Karpas-422 (cell line): ENCODE measurements around the gene TCEAL5. TPM values are rescaled to one million over a fixed set of nuclear protein-coding genes. Genes with fewer than 3 reads are reported as not detected.
"Not testable (repeated sequence)": the region's sequence is repeated elsewhere in the genome, so short reads cannot be mapped to it uniquely, and the experiment has no call there.

Experiments
- DNase-seq: peaks from one replicate; pipeline ENCODE4 v3.0.0-alpha.2; 2015
- H2AFZ ChIP-seq: fragments of 200-600 bp; sonication (generic); 2 replicates; pipeline ENCODE4 v1.6.1; 2014; ENCODE audit warnings: antibody characterized with exemption, low read length, mixed read lengths
- H3K27ac ChIP-seq: fragments of 200-600 bp; sonication (generic); 2 replicates; pipeline ENCODE4 v1.5.1; 2014; ENCODE audit warnings: mild to moderate bottlenecking, low read length, moderate library complexity
- H3K27me3 ChIP-seq: fragments of 200-600 bp; sonication (generic); 2 replicates; pipeline ENCODE4 v1.6.1; 2014; ENCODE audit warnings: low read length, mixed read lengths
- H3K36me3 ChIP-seq: fragments of 200-600 bp; sonication (generic); 2 replicates; pipeline ENCODE4 v1.6.1; 2014; ENCODE audit warnings: low read length, mixed read lengths; ENCODE audit not compliant: insufficient read depth
- H3K4me1 ChIP-seq: fragments of 200-600 bp; sonication (generic); 2 replicates; pipeline ENCODE4 v1.6.1; 2014; ENCODE audit warnings: mild to moderate bottlenecking, low read length, mixed read lengths
- H3K4me2 ChIP-seq: fragments of 200-600 bp; sonication (generic); 2 replicates; pipeline ENCODE4 v1.6.1; 2014; ENCODE audit warnings: low read length, low read depth, mild to moderate bottlenecking; ENCODE audit not compliant: poor library complexity, severe bottlenecking
- H3K4me3 ChIP-seq: fragments of 200-600 bp; sonication (generic); 2 replicates; pipeline ENCODE4 v1.5.1; 2014; ENCODE audit warnings: mild to moderate bottlenecking, antibody characterized with exemption, low read length, mixed read lengths
- H3K79me2 ChIP-seq: fragments of 200-600 bp; sonication (generic); 2 replicates; pipeline ENCODE4 v1.6.1; 2014; ENCODE audit warnings: mild to moderate bottlenecking, low read length, mixed read lengths
- H3K9ac ChIP-seq: fragments of 200-600 bp; sonication (generic); 2 replicates; pipeline ENCODE4 v1.6.0; 2014; ENCODE audit warnings: low read length
- H3K9me2 ChIP-seq: fragments of 200-600 bp; sonication (generic), shearing (Covaris generic); replicated peaks from 2 replicates; pipeline ENCODE4 v1.6.0; 2014; ENCODE audit warnings: mild to moderate bottlenecking, low read length, moderate library complexity; ENCODE audit not compliant: insufficient read depth
- H3K9me3 ChIP-seq: fragments of 300-700, 200-600 bp; sonication (generic); 2 replicates; pipeline ENCODE4 v1.6.1; 2014; ENCODE audit warnings: low read length, mixed read lengths
- H4K20me1 ChIP-seq: fragments of 200-600 bp; sonication (generic); 2 replicates; pipeline ENCODE4 v1.6.1; 2014; ENCODE audit warnings: mild to moderate bottlenecking, antibody characterized with exemption, low read length, low read depth; ENCODE audit not compliant: insufficient read depth
- total RNA-seq: library from RNA; depleted of rRNA; stranded (reverse); fragments of >200 nt; shearing (Covaris generic); gene quantifications from 2 replicates; pipeline ENCODE4 v1.2.3, GENCODE V29; 2014; ENCODE audit warnings: low replicate concordance; rRNA removed

Gene TCEAL5, protein sequence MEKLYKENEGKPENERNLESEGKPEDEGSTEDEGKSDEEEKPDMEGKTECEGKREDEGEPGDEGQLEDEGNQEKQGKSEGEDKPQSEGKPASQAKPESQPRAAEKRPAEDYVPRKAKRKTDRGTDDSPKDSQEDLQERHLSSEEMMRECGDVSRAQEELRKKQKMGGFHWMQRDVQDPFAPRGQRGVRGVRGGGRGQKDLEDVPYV
- not detected in 2 replicates for total RNA-seq

DNA sequence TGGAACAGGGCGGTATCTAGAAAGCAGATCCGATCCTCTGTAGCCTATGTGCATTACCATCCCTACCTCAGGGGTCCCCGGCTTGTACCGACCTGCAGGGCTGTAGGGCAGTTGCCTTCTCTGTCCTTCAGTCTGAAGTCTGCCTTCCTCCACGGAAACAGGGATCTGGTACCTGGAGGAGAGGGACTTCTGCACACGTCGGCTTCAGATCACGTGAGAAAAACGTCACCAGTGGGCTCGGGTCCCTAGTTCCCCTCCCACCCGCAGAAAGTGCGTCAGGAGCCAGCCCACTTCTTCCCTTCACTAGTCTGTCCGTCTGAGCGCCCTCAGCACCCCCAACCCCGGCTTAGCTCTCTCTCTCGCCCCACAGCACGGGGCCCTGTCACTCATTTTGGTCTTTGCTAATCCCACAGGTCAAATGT is at the start of gene TCEAL5:
TCEAL5 (minus strand) TSS at position 170 of the 422 bp plus-strand sequence. CDS start 2,187 bp downstream, outside the sequence.
- no peak within 1 kb of the TSS for H2AFZ ChIP-seq
- no peaks in the 10 kb centered on the region for H3K79me2 ChIP-seq
- no peak within 1 kb of the TSS for H3K4me2 ChIP-seq
- no peak within 1 kb of the TSS for H3K27ac ChIP-seq
- no peak within 1 kb of the TSS for H3K9ac ChIP-seq
- DNase-seq: no peak
- H3K36me3 ChIP-seq: no peaks in the 10 kb centered on the region
- H3K9me3 ChIP-seq: no peaks in the 10 kb centered on the region
- H3K4me3 ChIP-seq: no peak within 1 kb of the TSS
- no peaks in the 10 kb centered on the region for H3K4me1 ChIP-seq
- H3K27me3 ChIP-seq: no peaks in the 10 kb centered on the region
- 0 out of 2 replicates have a peak, but pooled peaks cover 3% of the 10 kb centered on the region for H4K20me1 ChIP-seq
- H3K9me2 ChIP-seq: no peaks in the 10 kb centered on the region

DNA sequence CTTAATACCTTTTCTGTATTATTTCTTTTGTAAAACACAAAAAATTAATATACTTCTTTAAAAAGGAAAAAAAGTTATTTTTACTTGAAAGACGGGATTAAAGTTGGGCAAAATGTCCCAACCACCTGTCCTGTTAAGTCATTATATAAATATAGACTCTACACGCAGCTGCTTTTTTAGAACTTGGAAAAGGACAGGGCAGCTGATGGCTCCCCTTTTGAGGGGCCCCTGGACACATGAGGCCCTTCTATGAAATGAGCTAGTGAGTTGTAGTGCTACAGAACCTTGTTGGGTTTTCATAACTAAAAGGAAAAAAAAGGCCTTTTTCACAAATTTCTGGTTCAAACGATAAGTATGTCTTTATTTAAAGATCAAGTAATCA is 34.8 kb upstream of the TCEAL5 start:
- peak overlapping the region; percentile 76; the same call in 1 of the 2 replicates for H3K4me3 ChIP-seq
- H3K27ac ChIP-seq: no peak overlapping the region
- H3K9ac ChIP-seq: no peak overlapping the region
- no peaks in the 10 kb centered on the region for H4K20me1 ChIP-seq
- H3K4me1 ChIP-seq: peaks cover 3% of the 10 kb centered on the region; the same call in 1 of the 2 replicates
- no peaks in the 10 kb centered on the region for H3K9me2 ChIP-seq
- H3K9me3 ChIP-seq: no peaks in the 10 kb centered on the region
- peak overlapping the region; percentile 66 for H3K4me2 ChIP-seq
- DNase-seq: no peak
- no peaks in the 10 kb centered on the region for H3K79me2 ChIP-seq
- no peaks in the 10 kb centered on the region for H3K36me3 ChIP-seq
- 0 out of 2 replicates have a peak overlapping the region, but pooled peaks have one; percentile 86 for H2AFZ ChIP-seq
- H3K27me3 ChIP-seq: no peaks in the 10 kb centered on the region

DNA sequence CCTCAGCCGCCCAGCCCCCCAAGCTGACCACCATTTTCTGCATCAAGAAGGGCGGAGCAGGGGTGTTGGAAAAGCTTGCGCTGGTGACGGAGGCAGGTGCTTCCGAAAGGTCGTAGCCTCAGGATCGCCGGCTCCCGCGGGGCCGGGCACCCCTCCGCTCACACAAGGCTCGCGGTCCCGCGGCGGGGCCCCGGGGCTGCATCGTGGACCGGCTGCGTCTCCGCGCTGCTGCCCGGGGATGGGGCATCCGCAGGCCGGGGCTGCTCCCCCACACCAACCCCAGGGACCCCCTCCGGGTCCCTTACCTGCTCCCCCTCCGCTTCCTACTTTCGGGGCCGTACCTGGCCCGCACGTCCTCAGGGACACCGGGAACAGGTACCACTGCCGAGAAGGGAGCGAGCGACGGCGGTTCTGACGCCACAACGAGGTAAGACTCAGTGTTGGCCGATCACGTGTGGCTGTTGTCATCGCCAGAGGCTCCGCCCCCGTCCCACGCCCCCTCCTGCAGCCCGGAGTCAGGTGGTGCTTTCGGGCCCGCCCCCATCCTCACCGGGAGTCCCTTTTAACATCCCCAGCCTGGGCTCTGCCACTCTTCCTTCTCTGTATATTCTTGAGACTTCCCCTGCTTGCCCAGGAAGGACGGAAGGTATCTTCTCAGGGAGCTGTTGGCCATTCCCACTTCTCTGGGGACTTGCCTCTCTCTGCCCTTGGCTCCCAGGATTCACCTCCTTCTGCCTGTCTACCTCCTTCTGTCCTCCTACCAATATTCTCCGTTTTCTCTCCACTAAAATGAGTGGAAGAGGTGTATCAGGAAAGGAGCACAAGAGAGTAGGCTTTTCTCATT is 34.2 kb upstream of the TCEAL5 start, which contains the start of gene BEX2:
BEX2 (minus strand) TSS at position 436 of the 844 bp plus-strand sequence. CDS start 1,014 bp downstream, outside the sequence.
- Histone ChIP-seq H3K27ac (no peak within 1 kb of the TSS), H3K4me2 (peak within 1 kb of the TSS; percentile 66), H3K4me3 (peak within 1 kb of the TSS; percentile 76), H3K9ac (peak within 1 kb of the TSS; percentile 66), H3K36me3 (no peaks in the 10 kb centered on the region), H3K79me2 (no peaks in the 10 kb centered on the region), H4K20me1 (no peaks in the 10 kb centered on the region), H2AFZ (peak within 1 kb of the TSS; percentile 86; the same call in 1 of the 2 replicates), H3K9me2 (no peaks in the 10 kb centered on the region), H3K27me3 (no peaks in the 10 kb centered on the region), H3K9me3 (no peaks in the 10 kb centered on the region), H3K4me1 (peaks cover 3% of the 10 kb centered on the region; the same call in 1 of the 2 replicates)
- peak; percentile 87 for DNase-seq

DNA sequence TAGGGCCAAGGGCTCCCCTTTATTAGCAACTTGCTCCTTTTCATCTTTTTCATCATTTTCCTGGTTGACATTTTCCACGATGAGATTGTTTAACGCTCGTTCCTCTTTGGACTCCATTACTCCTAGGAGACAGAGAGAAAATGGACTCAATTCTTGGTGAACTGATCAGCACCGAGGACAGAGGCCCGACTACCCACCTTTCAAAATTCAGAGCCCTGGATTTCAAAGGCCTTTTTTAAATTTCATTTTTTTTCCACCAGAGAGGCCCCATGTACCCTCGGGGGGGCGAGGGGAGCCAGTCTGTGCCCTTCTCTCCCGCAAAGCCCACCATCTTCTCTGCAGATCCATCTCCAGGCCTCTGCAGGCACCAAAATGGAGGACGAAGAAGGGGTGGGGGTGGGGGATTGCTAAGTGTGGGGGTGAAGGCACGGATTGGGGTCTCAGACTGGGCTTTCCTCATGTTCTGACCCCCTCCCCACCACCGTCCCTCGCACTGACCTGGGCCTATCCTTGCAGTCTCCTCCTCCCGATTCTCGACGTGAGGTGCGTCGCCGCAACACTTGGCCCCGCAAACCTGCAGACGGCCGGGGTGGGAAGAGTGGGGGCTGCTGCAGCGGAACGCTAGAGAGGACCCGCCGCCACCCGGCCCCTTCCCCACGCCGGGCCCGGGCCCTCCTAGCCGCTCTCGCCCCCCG is 33.5 kb upstream of the TCEAL5 start:
- H2AFZ ChIP-seq: no peak overlapping the region
- H4K20me1 ChIP-seq: no peaks in the 10 kb centered on the region
- H3K9me2 ChIP-seq: no peaks in the 10 kb centered on the region
- H3K4me3 ChIP-seq: peak overlapping the region; percentile 76
- no peaks in the 10 kb centered on the region for H3K9me3 ChIP-seq
- peak overlapping the region; percentile 66 for H3K9ac ChIP-seq
- no peaks in the 10 kb centered on the region for H3K79me2 ChIP-seq
- no peak for DNase-seq
- H3K4me2 ChIP-seq: peak overlapping the region; percentile 66
- no peaks in the 10 kb centered on the region for H3K36me3 ChIP-seq
- H3K27me3 ChIP-seq: no peaks in the 10 kb centered on the region
- H3K27ac ChIP-seq: no peak overlapping the region
- H3K4me1 ChIP-seq: peaks cover 3% of the 10 kb centered on the region; the same call in 1 of the 2 replicates

DNA sequence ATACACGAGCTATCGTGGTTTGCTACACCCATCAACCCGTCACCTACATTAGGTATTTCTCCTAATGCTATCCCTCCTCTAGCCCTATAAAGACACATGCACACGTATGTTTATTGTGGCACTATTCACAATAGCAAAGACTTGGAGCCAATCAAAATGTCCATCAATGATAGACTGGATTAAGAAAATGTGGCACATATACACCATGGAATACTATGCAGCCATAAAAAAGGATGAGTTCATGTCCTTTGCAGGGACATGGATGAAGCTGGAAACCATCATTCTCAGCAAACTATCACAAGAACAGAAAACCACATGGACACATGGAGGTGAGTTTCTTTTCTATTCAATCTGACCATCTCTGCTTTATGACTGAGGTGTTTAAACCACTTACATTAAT is 29.1 kb upstream of the TCEAL5 start:
- not testable (repeated sequence) for H3K27ac ChIP-seq, H3K4me2 ChIP-seq, H2AFZ ChIP-seq

DNA sequence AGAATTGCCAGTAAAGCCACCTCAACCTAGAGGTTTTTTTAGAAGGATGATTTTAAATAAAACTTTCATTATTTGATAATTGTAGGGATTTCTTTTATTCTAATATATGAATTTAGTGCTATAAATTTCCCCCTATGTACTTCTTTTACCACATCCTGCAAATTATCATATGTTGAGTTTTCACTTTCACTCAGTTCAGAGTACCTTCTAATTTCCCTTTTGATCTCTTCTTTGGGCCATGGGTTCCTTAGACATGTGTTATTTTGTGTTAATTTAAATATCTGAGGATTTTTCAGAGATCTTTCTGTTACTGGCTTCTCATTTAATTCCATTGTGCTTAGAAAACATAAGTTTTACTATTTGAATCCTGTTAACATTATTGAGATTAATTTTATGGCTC is 28.2 kb upstream of the TCEAL5 start:
- H3K9me3 ChIP-seq: no peaks in the 10 kb centered on the region
- H3K4me1 ChIP-seq: no peaks in the 10 kb centered on the region
- no peak overlapping the region for H2AFZ ChIP-seq
- H3K4me2 ChIP-seq: no peak overlapping the region
- no peak for DNase-seq
- H3K27me3 ChIP-seq: no peaks in the 10 kb centered on the region
- H3K9me2 ChIP-seq: no peaks in the 10 kb centered on the region
- no peak overlapping the region for H3K27ac ChIP-seq
- no peaks in the 10 kb centered on the region for H3K36me3 ChIP-seq
- H3K4me3 ChIP-seq: no peak overlapping the region
- H3K9ac ChIP-seq: no peak overlapping the region
- H3K79me2 ChIP-seq: no peaks in the 10 kb centered on the region
- H4K20me1 ChIP-seq: no peaks in the 10 kb centered on the region

More for the DNA sequence above, 29.1 kb upstream of the TCEAL5 start:
- not testable (repeated sequence) for H3K9me2 ChIP-seq, H4K20me1 ChIP-seq, H3K27me3 ChIP-seq, H3K4me3 ChIP-seq, H3K9ac ChIP-seq, H3K36me3 ChIP-seq, H3K4me1 ChIP-seq, DNase-seq, H3K9me3 ChIP-seq, H3K79me2 ChIP-seq

DNA sequence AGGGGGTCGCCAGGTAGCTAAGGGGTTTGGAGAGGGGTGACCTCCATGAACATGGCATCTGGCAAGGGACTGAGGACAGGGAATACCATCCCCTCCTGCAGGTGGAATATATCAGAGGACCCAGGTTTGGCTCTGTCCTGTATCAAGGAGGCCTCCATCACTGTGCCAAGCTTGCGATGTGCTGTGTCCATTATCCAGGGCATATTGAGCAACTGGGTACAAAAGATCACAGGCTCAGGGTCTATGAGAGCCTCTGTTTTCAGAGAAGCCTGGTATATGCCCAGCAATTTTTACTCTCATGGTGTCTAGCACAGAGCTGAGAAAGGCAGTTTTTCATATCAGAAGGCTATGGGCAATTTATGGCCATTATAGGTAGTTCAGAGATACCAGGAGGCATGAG is 16.6 kb upstream of the TCEAL5 start:
- no peaks in the 10 kb centered on the region for H3K79me2 ChIP-seq
- no peaks in the 10 kb centered on the region for H3K27me3 ChIP-seq
- H3K4me3 ChIP-seq: no peak overlapping the region
- H3K4me2 ChIP-seq: no peak overlapping the region
- H4K20me1 ChIP-seq: no peaks in the 10 kb centered on the region
- H3K4me1 ChIP-seq: no peaks in the 10 kb centered on the region
- no peaks in the 10 kb centered on the region for H3K36me3 ChIP-seq
- no peak overlapping the region for H3K9ac ChIP-seq
- DNase-seq: no peak
- no peak overlapping the region for H2AFZ ChIP-seq
- no peak overlapping the region for H3K27ac ChIP-seq
- H3K9me2 ChIP-seq: no peaks in the 10 kb centered on the region
- no peaks in the 10 kb centered on the region for H3K9me3 ChIP-seq

DNA sequence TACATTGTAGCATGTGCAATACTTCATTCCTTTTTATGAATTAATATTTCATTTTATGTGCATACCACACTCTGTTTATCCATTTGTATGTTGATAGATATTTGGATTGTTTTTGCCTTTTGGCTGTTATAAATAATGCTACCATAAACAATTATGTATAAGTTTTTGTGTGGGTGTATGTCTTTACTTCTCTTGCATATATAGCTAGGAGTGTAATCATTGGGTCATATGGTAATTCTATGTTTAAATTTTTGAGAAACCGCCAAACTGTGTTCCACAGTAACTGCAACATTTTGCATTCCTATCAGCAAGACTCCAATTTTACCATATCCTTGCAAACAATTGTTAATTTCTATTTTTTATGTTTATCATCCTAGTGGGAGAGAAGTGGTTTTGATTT is 3.1 kb upstream of the TCEAL5 start:
- no peak overlapping the region for H3K9ac ChIP-seq
- H3K79me2 ChIP-seq: no peaks in the 10 kb centered on the region
- DNase-seq: no peak
- H4K20me1 ChIP-seq: 0 out of 2 replicates have a peak, but pooled peaks cover 3% of the 10 kb centered on the region
- H3K27ac ChIP-seq: no peak overlapping the region
- no peaks in the 10 kb centered on the region for H3K27me3 ChIP-seq
- no peaks in the 10 kb centered on the region for H3K9me3 ChIP-seq
- H2AFZ ChIP-seq: no peak overlapping the region
- H3K9me2 ChIP-seq: no peaks in the 10 kb centered on the region
- no peak overlapping the region for H3K4me3 ChIP-seq
- no peak overlapping the region for H3K4me2 ChIP-seq
- H3K4me1 ChIP-seq: no peaks in the 10 kb centered on the region
- no peaks in the 10 kb centered on the region for H3K36me3 ChIP-seq
